Bronchial epithelial cell (primary cell): ENCODE results near the gene SIAE. TPM values are rescaled to one million over a fixed set of nuclear protein-coding genes. Genes with fewer than 3 reads are reported as not detected.

Experiments
- DNase-seq: peaks from one replicate; pipeline ENCODE4 v3.0.0-alpha.2; 2010; ENCODE audit warnings: low read depth
- FAIRE-seq: peaks from 2 replicates; lab custom pipeline; 2011; peaks lifted over from hg19 to GRCh38; lab: Jason Lieb, UNC
- H3K27me3 ChIP-seq: 2 replicates; pipeline ENCODE4 v1.5.1; 2011; ENCODE audit warnings: low read length; ENCODE audit not compliant: control insufficient read depth, insufficient read depth
- H3K36me3 ChIP-seq: 2 replicates; pipeline ENCODE4 v1.5.1; 2011; ENCODE audit warnings: low read length; ENCODE audit not compliant: control insufficient read depth, insufficient read depth
- H3K4me3 ChIP-seq: 2 replicates; pipeline ENCODE4 v1.5.1; 2011; ENCODE audit warnings: mild to moderate bottlenecking, low read depth, low read length, control low read depth
- CTCF ChIP-seq: IDR thresholded peaks from 2 replicates; pipeline ENCODE4 v1.5.1; 2011; ENCODE audit warnings: mild to moderate bottlenecking, moderate library complexity, low read length, control low read depth, inconsistent platforms; ENCODE audit not compliant: insufficient read depth, severe bottlenecking
- total RNA-seq: library from RNA; depleted of rRNA; stranded (reverse); fragments of >200 nt; gene quantifications from 2 replicates; pipeline ENCODE4 v1.2.1, GENCODE V29; 2014

The SIAE gene
- total RNA-seq, 1 donor from 2014 or later, result 9.0 TPM

DNA sequence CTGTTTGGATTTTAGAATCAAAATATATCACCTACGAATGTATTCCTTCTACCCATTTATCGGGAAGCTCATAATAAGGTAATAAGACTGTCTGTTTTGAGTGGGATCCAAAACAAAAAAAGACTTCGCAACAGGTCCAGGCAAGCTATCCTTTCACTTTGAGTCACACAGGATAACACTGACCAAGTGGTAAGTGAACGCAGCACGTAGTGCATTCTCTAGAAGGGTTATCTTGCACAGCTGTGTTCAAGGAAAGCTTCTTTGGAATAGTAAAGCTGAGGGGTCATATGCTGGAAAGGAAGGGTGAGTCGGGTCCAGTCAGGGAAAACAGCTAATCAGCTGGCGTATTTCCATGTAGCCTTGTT, 43.9 kb upstream of the SIAE start:
- no peaks in the 10 kb centered on the region for H3K27me3 ChIP-seq
- TF ChIP-seq CTCF, result no peak
- no peaks in the 10 kb centered on the region for H3K36me3 ChIP-seq
- peak; percentile 89 for DNase-seq
- peak; percentile 47 for FAIRE-seq
- no peak overlapping the region for H3K4me3 ChIP-seq

- no peak for TF ChIP-seq CTCF
- no peaks in the 10 kb centered on the region for H3K36me3 ChIP-seq
- no peak overlapping the region for H3K4me3 ChIP-seq
- peak; percentile 55 for DNase-seq
- no peaks in the 10 kb centered on the region for H3K27me3 ChIP-seq
- no peak for FAIRE-seq
Observed at GRCh38 chr11:124716591-124716990, 43.1 kb upstream of the SIAE start.

DNA sequence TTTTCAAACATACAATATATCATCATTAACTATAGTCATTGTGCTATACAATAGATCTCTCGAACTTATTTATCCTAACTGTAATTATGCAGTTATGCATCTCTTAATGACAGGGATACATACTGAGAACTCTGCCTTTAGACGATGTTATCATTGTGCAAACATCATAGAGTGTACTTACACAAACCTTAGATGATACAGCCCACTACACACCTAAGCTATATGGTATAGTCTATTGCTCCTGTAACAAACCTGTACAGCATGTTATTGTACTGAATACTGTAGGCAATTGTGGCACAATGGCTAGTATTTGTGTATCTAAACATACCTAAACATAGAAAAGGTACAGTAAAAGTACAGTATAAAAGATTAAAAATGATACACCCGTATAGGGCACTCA, 38.9 kb upstream of the SIAE start:
- Histone ChIP-seq H3K27me3 (no peaks in the 10 kb centered on the region), H3K4me3 (no peak overlapping the region), H3K36me3 (no peaks in the 10 kb centered on the region)
- DNase-seq (no peak), FAIRE-seq (peak; percentile 7)
- TF ChIP-seq CTCF, result no peak

- Histone ChIP-seq H3K4me3 (no peak overlapping the region), H3K36me3 (no peaks in the 10 kb centered on the region), H3K27me3 (peaks cover 2% of the 10 kb centered on the region)
- no peak for DNase-seq
- no peak for FAIRE-seq
- TF ChIP-seq CTCF, result no peak
Observed at GRCh38 chr11:124707829-124708228, 34.3 kb upstream of the SIAE start.

- TF ChIP-seq CTCF, result no peak
- FAIRE-seq, result no peak
- DNase-seq, result no peak
- Histone ChIP-seq H3K27me3 (peaks cover 2% of the 10 kb centered on the region), H3K4me3 (no peak overlapping the region), H3K36me3 (no peaks in the 10 kb centered on the region)
Observed at GRCh38 chr11:124700028-124700427, 26.5 kb upstream of the SIAE start.

GRCh38 chr11:124699547-124699946, 26.0 kb upstream of the SIAE start:
- FAIRE-seq (no peak), DNase-seq (no peak)
- H3K36me3 ChIP-seq, result no peaks in the 10 kb centered on the region
- TF ChIP-seq CTCF, result no peak
- H3K4me3 ChIP-seq, result no peak overlapping the region
- H3K27me3 ChIP-seq, result peaks cover 2% of the 10 kb centered on the region
